B cell (primary cell): Measurements from ENCODE around the gene ATAD5.

Experiments
- CTCF ChIP-seq: fragments of 200-600 bp; IDR thresholded peaks from one replicate; pipeline ENCODE4 v1.8.0; 2022; ENCODE audit warnings: antibody characterized with exemption, mild to moderate bottlenecking
- EZH2 ChIP-seq: IDR thresholded peaks from 2 replicates; pipeline ENCODE4 v1.6.1; 2012; ENCODE audit warnings: borderline replicate concordance, low read depth, mild to moderate bottlenecking, moderate library complexity, low read length; ENCODE audit not compliant: insufficient read depth, poor library complexity, severe bottlenecking

- no peak for TF ChIP-seq CTCF
- no peak for TF ChIP-seq EZH2
Observed at GRCh38 chr17:30917050-30917449, 85.3 kb downstream of the ATAD5 start.
